HPDE6-E6E7 (cell line): Measurements from ENCODE around the gene NPPC.

Experiments used
- DNase-seq: peaks from one replicate; pipeline ENCODE4 v3.0.0; 2011; ENCODE audit warnings: missing footprints; ENCODE audit errors: extremely low spot score

The NPPC gene

DNA sequence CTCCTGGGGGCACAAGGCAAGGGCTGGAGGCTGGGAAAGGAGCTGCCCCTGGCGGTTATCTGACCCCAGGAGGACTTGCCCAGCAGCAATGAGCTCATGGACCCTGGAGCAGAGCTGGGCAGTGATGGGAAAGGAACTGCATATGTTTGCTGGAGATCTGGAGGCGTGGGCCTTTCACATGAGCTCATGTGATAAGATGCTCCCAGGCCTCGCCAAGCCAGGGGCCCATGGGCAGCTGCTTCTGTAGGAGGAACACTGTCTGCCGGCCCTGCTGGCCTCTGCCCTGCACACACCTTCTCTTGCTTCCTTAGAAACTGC lies 9.0 kb upstream of the NPPC start:
- no peak for DNase-seq

- DNase-seq, result no peak
Measured at GRCh38 chr2:231934441-231935206, 8.4 kb upstream of the NPPC start.

DNA sequence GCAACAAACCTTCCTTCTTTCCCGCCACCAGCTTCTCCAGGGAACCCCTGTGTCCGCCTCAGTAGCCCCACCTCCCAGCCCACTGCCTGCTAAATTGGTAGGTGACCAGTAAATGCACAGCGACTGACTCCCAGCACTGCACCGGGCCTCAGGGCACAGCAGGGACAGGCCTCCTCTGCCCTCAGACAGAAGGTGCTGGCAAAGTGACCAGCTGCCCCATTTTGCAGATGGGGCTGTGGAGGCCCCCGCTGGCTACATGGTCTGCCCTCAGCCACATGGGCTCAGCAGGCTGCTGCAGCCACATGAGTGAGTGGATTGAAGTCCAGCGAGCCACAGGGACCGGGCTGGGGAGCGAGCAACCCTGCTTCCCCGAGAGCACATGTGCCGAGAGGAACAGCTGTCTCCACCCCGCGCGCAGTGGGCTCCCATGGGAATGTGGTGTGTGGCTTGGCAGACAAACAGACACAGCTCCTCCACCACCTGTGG lies 7.8 kb upstream of the NPPC start:
- DNase-seq, result no peak

DNA sequence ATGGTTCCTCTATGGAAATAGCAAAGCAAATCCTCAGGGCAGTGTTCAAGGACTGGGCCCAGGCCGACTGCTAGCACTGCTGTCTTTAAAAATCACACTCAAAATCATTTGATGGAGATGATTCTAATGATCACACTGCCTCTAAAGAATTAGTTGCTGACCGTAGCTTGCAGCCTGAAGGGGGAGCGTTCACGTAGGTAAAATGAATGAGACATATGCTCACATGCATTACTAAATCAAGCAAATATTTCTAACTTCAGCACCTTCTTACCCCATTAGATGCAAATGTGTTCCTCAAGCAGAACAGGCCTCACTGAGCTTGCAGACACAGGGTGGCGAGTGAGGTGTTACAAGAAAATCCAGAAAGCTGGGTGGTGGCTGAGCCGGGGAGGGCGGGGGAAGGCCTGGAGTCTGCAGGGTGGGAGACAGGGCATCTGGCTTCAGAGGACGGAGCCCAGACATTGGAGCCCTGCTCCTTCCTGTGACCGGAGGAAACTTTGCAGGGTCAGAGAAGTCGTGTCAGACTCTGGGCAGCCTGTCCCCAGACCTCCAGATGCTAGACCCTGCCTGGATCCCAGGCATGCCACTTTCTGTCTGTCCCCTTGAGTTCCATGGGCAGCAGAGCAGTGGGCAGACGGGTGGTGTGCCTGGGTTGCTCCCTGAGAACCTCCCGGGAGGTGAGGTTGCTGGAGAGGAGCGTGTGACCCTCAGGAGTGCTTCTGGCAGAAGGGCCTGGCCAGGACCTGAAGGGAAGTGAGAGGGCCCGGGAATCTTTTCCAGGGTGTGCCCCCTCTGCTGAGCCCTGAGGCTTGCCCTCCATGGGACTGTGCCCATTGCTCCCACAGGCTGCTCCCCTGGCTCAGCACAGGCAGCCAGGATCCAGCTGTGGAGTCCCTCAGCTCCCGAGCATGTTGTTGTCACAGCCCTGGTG lies 7.1 kb upstream of the NPPC start:
- DNase-seq, result no peak

DNA sequence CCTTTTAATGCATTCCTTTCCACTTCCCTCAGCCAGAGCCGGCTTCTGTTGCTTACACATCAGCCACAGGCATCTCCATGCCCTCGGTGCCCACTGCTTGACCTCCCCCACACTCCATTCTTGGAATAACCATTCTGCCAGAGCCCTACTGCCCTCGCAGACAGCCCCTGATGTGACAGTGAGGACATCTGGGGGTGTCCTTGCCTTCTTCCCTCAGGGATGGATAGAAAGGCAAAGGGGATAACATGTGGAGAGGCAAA lies 6.4 kb upstream of the NPPC start:
- DNase-seq, result no peak

- DNase-seq, result no peak
Measured at GRCh38 chr2:231931481-231931915, 5.3 kb upstream of the NPPC start.

GRCh38 chr2:231930593-231931281 lies 4.5 kb upstream of the NPPC start:
- DNase-seq, result no peak

GRCh38 chr2:231929961-231930592 lies 3.9 kb upstream of the NPPC start:
- DNase-seq, result no peak

GRCh38 chr2:231928901-231929725 lies 2.9 kb upstream of the NPPC start:
- DNase-seq, result no peak

DNA sequence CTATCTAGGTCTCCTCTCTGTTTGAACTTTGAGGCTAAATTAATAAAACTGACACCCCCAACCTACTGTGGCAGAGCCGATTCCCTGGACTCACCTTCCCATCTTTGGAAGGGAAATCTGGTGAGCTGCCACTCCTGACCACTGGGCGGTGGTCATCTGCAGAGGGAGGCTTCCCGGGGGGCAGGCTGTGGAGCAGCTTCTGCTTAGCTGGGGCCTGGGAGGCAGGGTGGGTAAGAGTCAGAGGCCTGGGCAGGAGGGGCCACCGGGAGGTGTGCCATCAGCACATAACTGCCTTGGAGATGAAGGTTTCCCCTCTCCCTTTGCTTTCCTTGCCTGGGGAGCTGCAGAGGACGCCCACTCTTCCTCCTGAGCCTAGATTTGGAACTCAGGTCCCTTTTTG lies 2.3 kb upstream of the NPPC start:
- DNase-seq, result no peak

DNA sequence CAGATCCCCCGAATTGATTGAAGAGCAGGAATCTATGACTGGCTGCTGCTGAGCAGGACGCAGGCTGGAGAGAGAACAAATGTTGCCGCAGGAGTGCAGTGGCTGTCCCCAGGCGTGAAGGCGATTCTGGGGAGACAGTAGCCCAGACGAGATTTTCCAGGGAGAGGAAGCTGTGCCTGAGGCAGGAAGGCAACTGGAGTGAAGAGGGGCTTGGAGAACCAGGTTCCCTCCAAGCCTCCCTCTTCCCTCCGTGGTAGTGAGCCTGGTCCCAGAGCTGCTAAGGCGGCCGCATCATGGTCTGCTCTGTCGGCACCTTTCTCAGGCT lies 1.3 kb upstream of the NPPC start:
- no peak for DNase-seq

DNA sequence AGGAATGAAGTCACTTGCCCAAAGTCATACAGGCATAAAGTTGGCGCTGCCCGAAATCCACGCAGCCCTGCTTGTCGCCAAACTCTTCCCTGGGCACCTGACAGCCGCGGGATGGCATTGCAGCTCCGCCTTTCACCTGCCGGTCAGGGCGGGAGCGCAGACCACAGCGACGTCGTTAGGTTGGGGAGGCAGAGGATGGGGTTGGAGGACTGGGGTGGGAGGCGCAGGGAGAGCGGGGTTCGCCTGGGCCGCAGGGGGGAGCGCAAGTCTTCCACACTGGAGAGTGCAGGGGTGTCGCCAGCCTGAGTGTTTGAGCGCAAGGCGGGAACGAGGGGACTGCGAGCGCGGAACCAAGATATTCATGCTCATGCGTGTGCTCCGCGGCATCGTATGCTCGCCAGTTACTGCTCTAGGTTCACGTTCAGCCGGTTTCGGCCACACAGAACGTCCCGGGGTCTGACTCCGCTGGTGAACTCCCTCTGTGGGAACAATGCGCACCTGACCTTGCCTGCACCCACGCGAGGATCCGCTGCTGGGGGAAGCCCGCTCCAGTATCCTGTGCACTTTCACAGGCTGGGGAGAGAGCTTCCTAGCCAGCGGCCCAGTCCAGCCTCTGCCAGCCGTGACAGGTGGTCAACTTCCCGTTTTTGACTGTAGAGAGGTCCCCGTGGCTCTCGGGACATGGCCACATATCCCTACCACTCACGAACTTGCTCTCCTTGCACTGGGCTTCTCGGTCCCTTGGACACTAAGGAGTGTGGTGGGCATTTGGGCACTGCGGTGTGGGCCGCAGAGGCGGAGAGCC lies 767 bp upstream of the NPPC start:
- DNase-seq, result no peak

- DNase-seq, result peak; percentile 74
Measured at GRCh38 chr2:231925303-231926179, 655 bp downstream of the NPPC start.

DNA sequence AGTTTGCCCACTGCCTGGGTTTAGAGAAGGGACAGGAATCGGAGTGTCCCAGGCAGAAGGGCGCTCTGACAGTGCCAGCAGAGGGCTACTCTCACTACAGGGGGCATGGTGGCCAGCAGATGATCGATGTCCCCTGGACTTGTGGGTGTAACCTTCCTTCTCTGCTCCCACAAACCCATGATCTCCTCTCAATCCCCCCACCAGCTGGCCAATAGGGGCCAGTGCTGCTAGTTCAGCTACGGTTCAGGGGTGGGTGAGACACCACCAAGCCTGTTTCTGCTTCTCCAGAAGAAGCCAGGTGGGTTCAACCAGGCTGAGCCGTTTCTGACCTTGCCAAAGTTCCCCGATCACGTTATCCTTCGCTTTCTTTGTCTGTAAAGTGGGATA lies 1.3 kb downstream of the NPPC start:
- no peak for DNase-seq

DNA sequence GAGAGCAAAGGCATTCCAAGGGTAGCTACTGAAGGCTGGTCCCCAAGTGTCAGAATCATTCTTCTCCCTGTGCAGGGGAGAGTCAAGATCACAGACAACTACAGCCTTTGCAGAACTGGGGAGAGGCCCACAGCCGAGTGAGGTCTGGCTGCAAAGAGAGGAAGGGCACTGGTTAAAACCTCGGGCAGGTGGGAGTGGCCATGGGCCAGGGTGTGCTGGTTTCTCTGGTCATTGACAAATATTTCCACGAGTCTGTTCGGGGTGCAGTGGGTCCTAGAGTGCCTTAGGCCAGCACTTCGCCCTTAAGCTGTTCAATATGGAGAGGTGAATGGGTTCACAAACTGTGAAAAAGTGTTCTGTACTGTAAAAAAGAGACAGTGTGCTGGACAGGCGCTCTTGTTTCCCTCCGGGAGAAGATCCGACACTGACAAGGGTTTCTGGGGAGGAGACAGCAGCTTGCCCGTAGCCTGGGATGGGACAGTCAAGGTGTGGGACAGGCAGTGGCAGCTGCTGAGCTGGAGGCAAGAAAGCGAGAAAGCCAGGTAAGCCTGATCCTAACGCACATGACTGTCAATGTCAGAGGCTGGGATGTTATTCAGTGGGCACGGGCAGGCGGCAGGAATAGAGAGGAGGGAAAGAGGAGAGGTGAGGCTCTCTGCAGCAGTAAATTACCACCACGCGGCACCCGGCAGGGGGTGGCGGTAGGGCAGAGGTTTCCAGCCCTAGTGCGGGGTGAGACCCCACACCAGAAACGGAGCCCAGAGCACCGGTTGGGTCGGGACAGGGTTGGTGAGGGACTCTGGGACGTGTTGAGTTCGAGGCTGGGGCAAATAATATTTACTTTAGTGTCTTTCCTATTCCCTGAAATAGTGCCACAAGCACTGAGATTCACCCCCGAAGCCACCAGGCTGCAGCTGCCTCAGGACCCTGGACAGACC lies 2.0 kb downstream of the NPPC start:
- no peak for DNase-seq

DNA sequence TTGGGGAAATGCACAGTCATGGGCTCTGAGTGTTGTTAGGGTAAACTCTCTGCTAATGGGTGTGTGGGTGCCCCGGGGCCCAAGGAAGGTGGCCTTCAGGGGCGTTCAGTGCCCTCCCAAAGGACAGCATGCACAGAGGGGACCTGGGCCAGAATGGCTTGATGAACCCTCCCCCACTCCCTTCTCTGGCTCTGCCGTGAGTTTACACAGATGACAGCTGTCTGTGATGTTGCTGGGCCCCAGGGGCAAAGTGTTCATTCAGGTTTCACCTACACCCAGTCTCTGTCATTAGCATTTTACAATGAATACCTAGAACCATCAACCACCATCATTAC lies 3.2 kb downstream of the NPPC start:
- DNase-seq, result no peak

DNA sequence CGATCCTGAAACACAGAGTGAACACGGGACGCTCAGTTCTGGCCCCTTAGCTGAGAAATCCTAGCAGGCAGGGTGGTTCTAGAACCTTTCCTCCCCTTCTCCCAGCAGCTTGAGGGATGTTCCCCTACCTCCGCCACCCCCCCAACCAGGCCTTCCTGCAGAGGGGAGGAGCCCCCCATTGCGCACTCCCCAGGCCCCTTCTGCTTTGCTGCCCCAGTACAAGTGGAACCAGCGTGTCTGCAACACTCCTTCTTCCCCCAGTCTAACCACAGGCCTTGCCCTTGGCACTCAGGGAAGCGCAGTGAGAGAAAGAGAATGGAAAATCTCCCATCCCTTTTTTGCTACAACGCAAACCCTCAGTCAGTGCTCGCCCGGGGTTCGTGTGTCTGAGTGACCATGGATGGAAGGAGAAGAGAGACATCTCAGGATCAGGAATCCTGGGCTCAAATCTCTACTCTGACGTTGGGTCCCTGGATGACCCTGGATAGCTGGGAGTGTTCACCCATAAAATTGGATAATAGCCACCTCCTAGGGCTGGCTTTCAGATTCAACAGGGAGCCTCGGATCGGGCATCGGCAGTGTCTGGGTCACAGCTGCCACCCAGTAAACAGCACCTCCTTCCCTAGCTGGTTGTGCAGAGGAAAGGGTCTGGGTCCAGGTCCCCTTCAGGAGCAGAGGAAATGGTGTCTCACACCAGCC lies 3.7 kb downstream of the NPPC start:
- no peak for DNase-seq

DNA sequence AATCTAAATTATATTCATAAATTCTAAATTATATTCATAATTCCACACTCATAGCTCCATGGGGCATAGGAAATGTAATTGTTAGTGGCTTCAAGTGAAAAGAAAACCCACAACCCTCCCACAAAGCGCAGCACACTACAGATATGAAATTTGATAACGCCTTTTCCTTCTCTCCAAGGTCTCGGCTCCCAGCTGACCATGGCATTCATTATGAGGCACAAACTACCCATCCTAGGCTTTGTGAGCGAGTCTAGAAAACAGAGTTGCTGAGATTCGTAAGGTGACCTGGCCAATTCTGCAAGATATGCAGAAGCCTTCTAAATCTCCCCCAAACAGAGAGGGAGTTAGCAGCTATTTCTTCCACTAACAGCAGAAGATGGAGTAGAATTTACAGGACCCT lies 5.4 kb downstream of the NPPC start:
- no peak for DNase-seq
